Liver (tissue), 9 donors: Measurements from ENCODE around the gene MRPS11. TPM values are rescaled to one million over a fixed set of nuclear protein-coding genes. Genes with fewer than 3 reads are reported as not detected.

ENCODE experiments used
- DNase-seq: peaks from one replicate; pipeline ENCODE4 v3.0.0-alpha.2; 2017; ENCODE audit warnings: low spot score
- H3K27ac ChIP-seq, 2 donors: one replicate each; pipeline ENCODE4 v1.7.0; 2013; ENCODE audit warnings: inconsistent platforms in 2 of 2, low read length in 2 of 2, control low read depth in 1 of 2, low read depth in 1 of 2, mild to moderate bottlenecking in 1 of 2
- H3K27me3 ChIP-seq, 4 donors: one replicate each; pipeline versions ENCODE4 v1.6.1 to v1.7.0; 2013; ENCODE audit warnings: low read length in 3 of 4, inconsistent platforms in 1 of 4, mild to moderate bottlenecking in 1 of 4, moderate library complexity in 1 of 4; ENCODE audit not compliant: control insufficient read depth in 4 of 4, insufficient read depth in 4 of 4
- H3K36me3 ChIP-seq, 4 donors: one replicate each; pipeline versions ENCODE4 v1.6.1 to v1.7.0; 2013; ENCODE audit warnings: low read length in 3 of 4, mild to moderate bottlenecking in 3 of 4, low read depth in 1 of 4, moderate library complexity in 1 of 4; ENCODE audit not compliant: control insufficient read depth in 4 of 4, insufficient read depth in 3 of 4
- H3K4me1 ChIP-seq, 4 donors: one replicate each; pipeline versions ENCODE4 v1.6.1 to v1.7.0; 2013; ENCODE audit warnings: low read length in 3 of 4, mild to moderate bottlenecking in 3 of 4, moderate library complexity in 1 of 4; ENCODE audit not compliant: control insufficient read depth in 4 of 4, insufficient read depth in 4 of 4
- H3K4me3 ChIP-seq, 3 donors: one replicate each; pipeline versions ENCODE4 v1.6.1 to v1.7.0; 2013; ENCODE audit warnings: low read length in 3 of 3, control low read depth in 1 of 3, low read depth in 1 of 3, mild to moderate bottlenecking in 1 of 3
- H3K9ac ChIP-seq, 2 donors: one replicate each; pipeline ENCODE4 v1.7.0; 2013; ENCODE audit warnings: low read length in 2 of 2, mild to moderate bottlenecking in 2 of 2, moderate library complexity in 2 of 2, control low read depth in 1 of 2, low read depth in 1 of 2
- H3K9me3 ChIP-seq, 4 donors: one replicate each; pipeline versions ENCODE4 v1.6.1 to v1.7.0; 2013; ENCODE audit warnings: low read length in 3 of 4; ENCODE audit not compliant: control insufficient read depth in 4 of 4
- EGR1 ChIP-seq, 2 donors: IDR thresholded peaks; 2 replicates each; pipeline ENCODE4 v1.6.1; 2016 to 2018; ENCODE audit warnings: antibody characterized with exemption in 2 of 2, low read depth in 2 of 2
- FOXA1 ChIP-seq: IDR thresholded peaks from 2 replicates; pipeline ENCODE4 v1.6.1; 2016; ENCODE audit warnings: antibody characterized with exemption
- FOXA2 ChIP-seq: IDR thresholded peaks from 2 replicates; pipeline ENCODE4 v1.6.1; 2016; ENCODE audit warnings: antibody characterized with exemption
- GABPA ChIP-seq, 2 donors: IDR thresholded peaks in 1 of 2; conservative IDR thresholded peaks in 1 of 2; 2 replicates each; pipeline ENCODE4 v1.6.1; 2016; ENCODE audit warnings: antibody characterized with exemption in 2 of 2, mild to moderate bottlenecking in 1 of 2, moderate library complexity in 1 of 2
- HNF4A ChIP-seq, 2 donors: conservative IDR thresholded peaks; 2 replicates each; pipeline ENCODE4 v1.6.1; 2016; ENCODE audit warnings: antibody characterized with exemption in 2 of 2, mild to moderate bottlenecking in 2 of 2
- HNF4G ChIP-seq: IDR thresholded peaks from 2 replicates; pipeline ENCODE4 v1.6.1; 2016; ENCODE audit warnings: antibody characterized with exemption
- JUND ChIP-seq, 2 donors: IDR thresholded peaks; 2 replicates each; pipeline ENCODE4 v1.6.1; 2016; ENCODE audit warnings: antibody characterized with exemption in 2 of 2
- NR2F2 ChIP-seq: IDR thresholded peaks from 2 replicates; pipeline ENCODE4 v1.6.1; 2016; ENCODE audit warnings: antibody characterized with exemption
- RAD21 ChIP-seq, 2 donors: IDR thresholded peaks; 2 replicates each; pipeline ENCODE4 v1.6.1; 2016; ENCODE audit warnings: antibody characterized with exemption in 2 of 2, mild to moderate bottlenecking in 2 of 2
- RXRA ChIP-seq, 2 donors: IDR thresholded peaks; 2 replicates each; pipeline ENCODE4 v1.6.1; 2017 to 2018; ENCODE audit warnings: antibody characterized with exemption in 2 of 2, mild to moderate bottlenecking in 1 of 2
- SP1 ChIP-seq: IDR thresholded peaks from 2 replicates; pipeline ENCODE4 v1.6.1; 2018; ENCODE audit warnings: antibody characterized with exemption, mild to moderate bottlenecking
- TAF1 ChIP-seq: conservative IDR thresholded peaks from 2 replicates; pipeline ENCODE4 v1.6.1; 2016; ENCODE audit warnings: antibody characterized with exemption, mild to moderate bottlenecking
- YY1 ChIP-seq: IDR thresholded peaks from 2 replicates; pipeline ENCODE4 v1.6.1; 2016; ENCODE audit warnings: antibody characterized with exemption, mild to moderate bottlenecking
- WGBS: extraction: QIAGEN DNeasy Blood & Tissue Kit; methylation state at CpG from one replicate; pipeline ENCODE4 v1.1.7; 2013; 5-methylcytosine and 5-hydroxymethylcytosine counted together
- polyA plus RNA-seq, 2 donors: library from polyadenylated mRNA; stranded (reverse) in 1 of 2; unstranded in 1 of 2; fragments of 200-250 nt in 1 of 2; fragments of >200 nt in 1 of 2; fragmentation: Nextera tagmentation in 1 of 2; extraction: Ambion mirVana in 1 of 2; gene quantifications; one replicate each; pipeline versions ENCODE4 v1.2.1 to v1.2.3, GENCODE V29; 2013 to 2015
- total RNA-seq, 2 donors: library from RNA; depleted of rRNA; stranded (reverse); fragments of >200 nt; gene quantifications; one replicate each; pipeline ENCODE4 v1.2.3, GENCODE V29; 2014
- TF ChIP-seq, protein P1 (sequence below): IDR thresholded peaks from 2 replicates; pipeline ENCODE4 v1.6.1; 2016; ENCODE audit warnings: antibody characterized with exemption
- TF ChIP-seq, protein P2 (sequence below): IDR thresholded peaks from 2 replicates; pipeline ENCODE4 v1.6.1; 2016; ENCODE audit warnings: antibody characterized with exemption
- TF ChIP-seq, protein P3 (sequence below): IDR thresholded peaks from 2 replicates; pipeline ENCODE4 v1.6.1; 2016; ENCODE audit warnings: antibody characterized with exemption
- TF ChIP-seq, protein P4 (sequence below): IDR thresholded peaks from 2 replicates; pipeline ENCODE4 v1.6.1; 2016; ENCODE audit warnings: antibody characterized with exemption, mild to moderate bottlenecking
- TF ChIP-seq, protein P5 (sequence below): fragments of 150-350 bp; IDR thresholded peaks from 2 replicates; pipeline ENCODE4 v1.5.1; 2017; ENCODE audit warnings: improper control_type of control experiment, low read depth, low read length; ENCODE audit not compliant: missing input control
- donor health status: healthy.
- donor health status: healthy.
- donor health status: healthy.
- donor health status: healthy.
- donor health status: healthy.

Gene MRPS11
- total and polyA plus RNA-seq, 4 donors = 20.5 to 54.4 (median 32.3) TPM

DNA sequence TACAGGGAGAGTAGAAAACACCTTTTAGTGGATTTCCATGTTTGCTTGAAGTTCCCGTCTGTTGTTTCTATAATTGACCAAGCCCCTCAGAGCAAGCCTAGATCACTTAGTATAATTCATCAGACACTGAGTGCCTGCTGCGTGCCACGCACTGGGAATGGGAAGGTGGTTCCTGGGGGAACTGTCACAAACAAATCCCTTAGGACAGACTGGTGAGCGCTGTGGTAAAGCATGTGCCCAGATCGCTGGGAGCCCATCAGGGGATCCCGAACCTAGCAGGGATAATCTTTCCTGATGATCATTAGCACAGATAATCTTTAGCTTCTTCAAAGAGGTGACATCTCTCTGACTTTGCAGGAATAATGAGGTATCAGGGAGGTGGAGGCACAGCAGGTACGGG, 9.6 kb downstream of the MRPS11 start:
- Histone ChIP-seq H3K4me1 (peaks cover 0 to 8% (median 5%) of the 10 kb centered on the region in 4 donors), H3K36me3 (peaks cover 3 to 45% (median 25%) of the 10 kb centered on the region in 4 donors), H3K27ac (no peak overlapping the region), H3K27me3 (no peaks in the 10 kb centered on the region), H3K9ac (no peak overlapping the region), H3K4me3 (no peak overlapping the region), H3K9me3 (no peaks in the 10 kb centered on the region)
- TF ChIP-seq HNF4A (conservative IDR thresholded peaks at IDR 0.05) (no peak), RXRA (IDR thresholded peaks at IDR 0.05) (no peak)
- TF ChIP-seq, protein P1, sequence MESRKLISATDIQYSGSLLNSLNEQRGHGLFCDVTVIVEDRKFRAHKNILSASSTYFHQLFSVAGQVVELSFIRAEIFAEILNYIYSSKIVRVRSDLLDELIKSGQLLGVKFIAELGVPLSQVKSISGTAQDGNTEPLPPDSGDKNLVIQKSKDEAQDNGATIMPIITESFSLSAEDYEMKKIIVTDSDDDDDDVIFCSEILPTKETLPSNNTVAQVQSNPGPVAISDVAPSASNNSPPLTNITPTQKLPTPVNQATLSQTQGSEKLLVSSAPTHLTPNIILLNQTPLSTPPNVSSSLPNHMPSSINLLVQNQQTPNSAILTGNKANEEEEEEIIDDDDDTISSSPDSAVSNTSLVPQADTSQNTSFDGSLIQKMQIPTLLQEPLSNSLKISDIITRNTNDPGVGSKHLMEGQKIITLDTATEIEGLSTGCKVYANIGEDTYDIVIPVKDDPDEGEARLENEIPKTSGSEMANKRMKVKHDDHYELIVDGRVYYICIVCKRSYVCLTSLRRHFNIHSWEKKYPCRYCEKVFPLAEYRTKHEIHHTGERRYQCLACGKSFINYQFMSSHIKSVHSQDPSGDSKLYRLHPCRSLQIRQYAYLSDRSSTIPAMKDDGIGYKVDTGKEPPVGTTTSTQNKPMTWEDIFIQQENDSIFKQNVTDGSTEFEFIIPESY = no peak
- TF ChIP-seq, protein P2, sequence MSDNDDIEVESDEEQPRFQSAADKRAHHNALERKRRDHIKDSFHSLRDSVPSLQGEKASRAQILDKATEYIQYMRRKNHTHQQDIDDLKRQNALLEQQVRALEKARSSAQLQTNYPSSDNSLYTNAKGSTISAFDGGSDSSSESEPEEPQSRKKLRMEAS = no peak
- no peak for DNase-seq
- WGBS = 92% methylated on average over 7 of the region's 7 CpGs

DNA sequence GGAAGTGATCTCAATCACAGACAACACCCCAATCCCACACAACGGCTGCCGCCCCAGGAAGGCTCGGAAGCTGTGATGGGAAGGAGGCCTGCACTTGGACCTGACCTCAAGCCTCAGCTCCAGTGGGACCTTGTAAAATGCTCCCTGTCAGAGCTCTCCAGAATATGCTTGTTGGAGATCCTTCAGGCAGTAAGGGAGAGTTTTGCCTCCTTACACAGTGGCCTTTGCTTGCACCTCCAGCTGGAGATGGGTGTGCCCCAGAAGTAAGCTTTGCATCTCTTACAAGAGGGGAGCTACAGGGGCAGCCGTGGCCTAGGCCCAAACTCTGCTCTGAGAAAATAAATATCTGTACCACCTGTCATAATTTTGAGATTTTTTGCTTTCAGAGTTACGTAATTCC, 10.4 kb downstream of the MRPS11 start:
- Histone ChIP-seq H3K9ac (no peak overlapping the region), H3K4me3 (no peak overlapping the region), H3K27me3 (no peaks in the 10 kb centered on the region), H3K36me3 (peaks cover 3 to 37% (median 18%) of the 10 kb centered on the region in 4 donors), H3K9me3 (no peaks in the 10 kb centered on the region), H3K27ac (no peak overlapping the region), H3K4me1 (peaks cover 0 to 8% (median 5%) of the 10 kb centered on the region in 4 donors)
- 95% methylated on average over 5 of the region's 5 CpGs for WGBS
- DNase-seq = no peak
- TF ChIP-seq, protein P3, sequence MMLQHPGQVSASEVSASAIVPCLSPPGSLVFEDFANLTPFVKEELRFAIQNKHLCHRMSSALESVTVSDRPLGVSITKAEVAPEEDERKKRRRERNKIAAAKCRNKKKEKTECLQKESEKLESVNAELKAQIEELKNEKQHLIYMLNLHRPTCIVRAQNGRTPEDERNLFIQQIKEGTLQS = no peak
- no peak for TF ChIP-seq HNF4G
- TF ChIP-seq JUND (IDR thresholded peaks at IDR 0.05) = no peak
- TF ChIP-seq, protein P1 = no peak
- TF ChIP-seq FOXA1 = no peak
- no peak for TF ChIP-seq GABPA (IDR thresholded peaks at IDR 0.05 in 1 of 2, conservative IDR thresholded peaks at IDR 0.05 in 1 of 2)
- TF ChIP-seq, protein P4, sequence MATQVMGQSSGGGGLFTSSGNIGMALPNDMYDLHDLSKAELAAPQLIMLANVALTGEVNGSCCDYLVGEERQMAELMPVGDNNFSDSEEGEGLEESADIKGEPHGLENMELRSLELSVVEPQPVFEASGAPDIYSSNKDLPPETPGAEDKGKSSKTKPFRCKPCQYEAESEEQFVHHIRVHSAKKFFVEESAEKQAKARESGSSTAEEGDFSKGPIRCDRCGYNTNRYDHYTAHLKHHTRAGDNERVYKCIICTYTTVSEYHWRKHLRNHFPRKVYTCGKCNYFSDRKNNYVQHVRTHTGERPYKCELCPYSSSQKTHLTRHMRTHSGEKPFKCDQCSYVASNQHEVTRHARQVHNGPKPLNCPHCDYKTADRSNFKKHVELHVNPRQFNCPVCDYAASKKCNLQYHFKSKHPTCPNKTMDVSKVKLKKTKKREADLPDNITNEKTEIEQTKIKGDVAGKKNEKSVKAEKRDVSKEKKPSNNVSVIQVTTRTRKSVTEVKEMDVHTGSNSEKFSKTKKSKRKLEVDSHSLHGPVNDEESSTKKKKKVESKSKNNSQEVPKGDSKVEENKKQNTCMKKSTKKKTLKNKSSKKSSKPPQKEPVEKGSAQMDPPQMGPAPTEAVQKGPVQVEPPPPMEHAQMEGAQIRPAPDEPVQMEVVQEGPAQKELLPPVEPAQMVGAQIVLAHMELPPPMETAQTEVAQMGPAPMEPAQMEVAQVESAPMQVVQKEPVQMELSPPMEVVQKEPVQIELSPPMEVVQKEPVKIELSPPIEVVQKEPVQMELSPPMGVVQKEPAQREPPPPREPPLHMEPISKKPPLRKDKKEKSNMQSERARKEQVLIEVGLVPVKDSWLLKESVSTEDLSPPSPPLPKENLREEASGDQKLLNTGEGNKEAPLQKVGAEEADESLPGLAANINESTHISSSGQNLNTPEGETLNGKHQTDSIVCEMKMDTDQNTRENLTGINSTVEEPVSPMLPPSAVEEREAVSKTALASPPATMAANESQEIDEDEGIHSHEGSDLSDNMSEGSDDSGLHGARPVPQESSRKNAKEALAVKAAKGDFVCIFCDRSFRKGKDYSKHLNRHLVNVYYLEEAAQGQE = no peak
- TF ChIP-seq, protein P2 = no peak
- no peak for TF ChIP-seq TAF1
- TF ChIP-seq EGR1 (IDR thresholded peaks at IDR 0.05; ENCODE audit: low read depth in 2 of 2) = no peak
- no peak for TF ChIP-seq RAD21 (IDR thresholded peaks at IDR 0.05)
- TF ChIP-seq SP1 = no peak
- TF ChIP-seq NR2F2 = no peak
- TF ChIP-seq YY1 = no peak
- TF ChIP-seq, protein P5, sequence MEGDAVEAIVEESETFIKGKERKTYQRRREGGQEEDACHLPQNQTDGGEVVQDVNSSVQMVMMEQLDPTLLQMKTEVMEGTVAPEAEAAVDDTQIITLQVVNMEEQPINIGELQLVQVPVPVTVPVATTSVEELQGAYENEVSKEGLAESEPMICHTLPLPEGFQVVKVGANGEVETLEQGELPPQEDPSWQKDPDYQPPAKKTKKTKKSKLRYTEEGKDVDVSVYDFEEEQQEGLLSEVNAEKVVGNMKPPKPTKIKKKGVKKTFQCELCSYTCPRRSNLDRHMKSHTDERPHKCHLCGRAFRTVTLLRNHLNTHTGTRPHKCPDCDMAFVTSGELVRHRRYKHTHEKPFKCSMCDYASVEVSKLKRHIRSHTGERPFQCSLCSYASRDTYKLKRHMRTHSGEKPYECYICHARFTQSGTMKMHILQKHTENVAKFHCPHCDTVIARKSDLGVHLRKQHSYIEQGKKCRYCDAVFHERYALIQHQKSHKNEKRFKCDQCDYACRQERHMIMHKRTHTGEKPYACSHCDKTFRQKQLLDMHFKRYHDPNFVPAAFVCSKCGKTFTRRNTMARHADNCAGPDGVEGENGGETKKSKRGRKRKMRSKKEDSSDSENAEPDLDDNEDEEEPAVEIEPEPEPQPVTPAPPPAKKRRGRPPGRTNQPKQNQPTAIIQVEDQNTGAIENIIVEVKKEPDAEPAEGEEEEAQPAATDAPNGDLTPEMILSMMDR = no peak
- TF ChIP-seq FOXA2 = no peak
- TF ChIP-seq HNF4A (conservative IDR thresholded peaks at IDR 0.05) = no peak
